ENCODE measurements around the gene NCAM1. TPM values are rescaled to one million over a fixed set of nuclear protein-coding genes. Genes with fewer than 3 reads are reported as not detected.

The NCAM1 gene
- total RNA-seq, 1 experiment from 2014 or later: 3.7 TPM

GRCh38 chr11:113065330-113065729 lies 104.1 kb downstream of the NCAM1 start:
- intact Hi-C loops (cut with micrococcal nuclease; ENCODE audit: unreplicated experiment): no loop called here
- Mint-ChIP-seq H3K4me1 (ENCODE audit: low read depth, unreplicated experiment) (no peaks in the 10 kb centered on the region), H3K36me3 (ENCODE audit: insufficient read depth, unreplicated experiment) (no peaks in the 10 kb centered on the region), H3K4me3 (ENCODE audit: low read depth, unreplicated experiment) (no peak overlapping the region), H3K27ac (ENCODE audit: unreplicated experiment) (no peak overlapping the region), H3K27me3 (ENCODE audit: unreplicated experiment) (peaks cover 14% of the 10 kb centered on the region), H3K9me3 (ENCODE audit: low read depth, unreplicated experiment) (peaks cover 3% of the 10 kb centered on the region)
- BruUV-seq (replicated peaks): no TSS peak
- no peak for DNase-seq
- TF ChIP-seq, protein P1, sequence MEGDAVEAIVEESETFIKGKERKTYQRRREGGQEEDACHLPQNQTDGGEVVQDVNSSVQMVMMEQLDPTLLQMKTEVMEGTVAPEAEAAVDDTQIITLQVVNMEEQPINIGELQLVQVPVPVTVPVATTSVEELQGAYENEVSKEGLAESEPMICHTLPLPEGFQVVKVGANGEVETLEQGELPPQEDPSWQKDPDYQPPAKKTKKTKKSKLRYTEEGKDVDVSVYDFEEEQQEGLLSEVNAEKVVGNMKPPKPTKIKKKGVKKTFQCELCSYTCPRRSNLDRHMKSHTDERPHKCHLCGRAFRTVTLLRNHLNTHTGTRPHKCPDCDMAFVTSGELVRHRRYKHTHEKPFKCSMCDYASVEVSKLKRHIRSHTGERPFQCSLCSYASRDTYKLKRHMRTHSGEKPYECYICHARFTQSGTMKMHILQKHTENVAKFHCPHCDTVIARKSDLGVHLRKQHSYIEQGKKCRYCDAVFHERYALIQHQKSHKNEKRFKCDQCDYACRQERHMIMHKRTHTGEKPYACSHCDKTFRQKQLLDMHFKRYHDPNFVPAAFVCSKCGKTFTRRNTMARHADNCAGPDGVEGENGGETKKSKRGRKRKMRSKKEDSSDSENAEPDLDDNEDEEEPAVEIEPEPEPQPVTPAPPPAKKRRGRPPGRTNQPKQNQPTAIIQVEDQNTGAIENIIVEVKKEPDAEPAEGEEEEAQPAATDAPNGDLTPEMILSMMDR (IDR thresholded peaks at IDR 0.05; ENCODE audit: unreplicated experiment): no peak
- CTCF ChIA-PET: no interaction called here

DNA sequence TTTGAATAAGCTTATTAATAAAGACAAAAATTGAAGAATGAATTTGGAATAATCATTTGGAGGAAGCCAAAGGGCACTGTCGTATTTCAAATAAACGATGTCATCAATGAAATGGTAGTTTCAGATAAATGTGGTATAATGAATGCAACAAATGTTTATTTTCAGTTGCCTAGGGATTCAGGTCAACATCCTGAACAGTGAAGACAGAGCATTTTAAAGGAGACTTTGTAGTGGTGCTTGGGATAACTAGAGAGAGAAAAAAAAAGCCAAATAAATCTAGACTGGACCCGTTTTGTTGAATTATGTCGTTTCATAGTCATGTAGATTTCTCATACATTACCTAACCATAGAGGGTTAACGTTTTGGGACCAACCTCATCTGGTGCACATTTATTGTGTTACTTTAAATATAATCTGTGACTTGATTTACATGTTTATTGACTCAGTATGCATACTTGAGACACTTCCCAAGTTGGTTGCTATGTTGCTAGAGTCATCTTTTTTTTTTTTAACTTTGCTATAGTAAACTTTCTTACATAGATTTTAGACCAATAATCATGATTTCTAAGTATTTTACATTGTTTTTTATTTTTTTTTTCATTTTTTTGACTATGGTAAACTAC lies 111.1 kb downstream of the NCAM1 start:
- TF ChIP-seq, protein P1 (IDR thresholded peaks at IDR 0.05; ENCODE audit: unreplicated experiment): no peak
- H3K27ac Mint-ChIP-seq (ENCODE audit: unreplicated experiment): no peak overlapping the region
- no TSS peak for BruUV-seq (replicated peaks)
- intact Hi-C loops (cut with micrococcal nuclease; ENCODE audit: unreplicated experiment): no loop called here
- no peaks in the 10 kb centered on the region for H3K9me3 Mint-ChIP-seq (ENCODE audit: low read depth, unreplicated experiment)
- H3K36me3 Mint-ChIP-seq (ENCODE audit: insufficient read depth, unreplicated experiment): no peaks in the 10 kb centered on the region
- H3K27me3 Mint-ChIP-seq (ENCODE audit: unreplicated experiment): no peaks in the 10 kb centered on the region
- H3K4me3 Mint-ChIP-seq (ENCODE audit: low read depth, unreplicated experiment): no peak overlapping the region
- no peak for DNase-seq
- CTCF ChIA-PET: no interaction called here
- no peaks in the 10 kb centered on the region for H3K4me1 Mint-ChIP-seq (ENCODE audit: low read depth, unreplicated experiment)

- Mint-ChIP-seq H3K9me3 (ENCODE audit: low read depth, unreplicated experiment) (no peaks in the 10 kb centered on the region), H3K27me3 (ENCODE audit: unreplicated experiment) (no peaks in the 10 kb centered on the region), H3K4me3 (ENCODE audit: low read depth, unreplicated experiment) (no peak overlapping the region), H3K36me3 (ENCODE audit: insufficient read depth, unreplicated experiment) (no peaks in the 10 kb centered on the region), H3K4me1 (ENCODE audit: low read depth, unreplicated experiment) (no peaks in the 10 kb centered on the region), H3K27ac (ENCODE audit: unreplicated experiment) (no peak overlapping the region)
- CTCF ChIA-PET: interaction anchor here (0.6 kb wide), 1 partner anchor 59 kb away, joined by 3 read pairs; no protein-coding TSS in a partner anchor
- intact Hi-C loops (cut with micrococcal nuclease; ENCODE audit: unreplicated experiment): no loop called here
- BruUV-seq (replicated peaks): no TSS peak
- no peak for DNase-seq
- TF ChIP-seq, protein P1 (IDR thresholded peaks at IDR 0.05; ENCODE audit: unreplicated experiment): no peak
These were observed 112.2 kb downstream of the NCAM1 start for GRCh38 chr11:113073290-113073953.

GRCh38 chr11:113075586-113076095 lies 114.4 kb downstream of the NCAM1 start:
- intact Hi-C loops (cut with micrococcal nuclease; ENCODE audit: unreplicated experiment): no loop called here
- Mint-ChIP-seq H3K9me3 (ENCODE audit: low read depth, unreplicated experiment) (no peaks in the 10 kb centered on the region), H3K27me3 (ENCODE audit: unreplicated experiment) (no peaks in the 10 kb centered on the region), H3K4me1 (ENCODE audit: low read depth, unreplicated experiment) (no peaks in the 10 kb centered on the region), H3K36me3 (ENCODE audit: insufficient read depth, unreplicated experiment) (no peaks in the 10 kb centered on the region), H3K27ac (ENCODE audit: unreplicated experiment) (no peak overlapping the region), H3K4me3 (ENCODE audit: low read depth, unreplicated experiment) (no peak overlapping the region)
- CTCF ChIA-PET: no interaction called here
- TF ChIP-seq, protein P1 (IDR thresholded peaks at IDR 0.05; ENCODE audit: unreplicated experiment): no peak
- DNase-seq: no peak
- BruUV-seq (replicated peaks): no TSS peak

Data from Calu3 (cell line).